ENCODE results near the gene PRKCSH. TPM values are rescaled to one million over a fixed set of nuclear protein-coding genes. Genes with fewer than 3 reads are reported as not detected.

Gene PRKCSH
- total RNA-seq, 1 experiment from 2014 or later = 257 TPM

- intact Hi-C loops (cut with micrococcal nuclease) = no loop called here
- H3K4me3 Mint-ChIP-seq (ENCODE audit: unreplicated experiment) = no peak overlapping the region
- H3K27me3 Mint-ChIP-seq (ENCODE audit: insufficient read depth, unreplicated experiment) = no peaks in the 10 kb centered on the region
- no peaks in the 10 kb centered on the region for H3K36me3 Mint-ChIP-seq (ENCODE audit: insufficient read depth, unreplicated experiment)
- BruUV-seq (replicated peaks) = no TSS peak
- H3K27ac Mint-ChIP-seq (ENCODE audit: low read depth, unreplicated experiment) = no peak overlapping the region
- POLR2A ChIA-PET = interaction anchor here (0.7 kb wide), 1 partner anchor 62 kb away, joined by 3 read pairs; no protein-coding TSS in a partner anchor
- DNase-seq (ENCODE audit: unreplicated experiment) = no peak
- CTCF ChIA-PET = no interaction called here
- no peak for TF ChIP-seq CTCF (IDR thresholded peaks at IDR 0.05; ENCODE audit: unreplicated experiment)
- no peaks in the 10 kb centered on the region for H3K9me3 Mint-ChIP-seq (ENCODE audit: unreplicated experiment)
- H3K4me1 Mint-ChIP-seq (ENCODE audit: insufficient read depth, unreplicated experiment) = no peaks in the 10 kb centered on the region
These were observed 43.0 kb downstream of the PRKCSH start for GRCh38 chr19:11478167-11479089.

- DNase-seq (ENCODE audit: unreplicated experiment) = no peak
- H3K4me1 Mint-ChIP-seq (ENCODE audit: insufficient read depth, unreplicated experiment) = no peaks in the 10 kb centered on the region
- POLR2A ChIA-PET = no interaction called here
- no peaks in the 10 kb centered on the region for H3K36me3 Mint-ChIP-seq (ENCODE audit: insufficient read depth, unreplicated experiment)
- no TSS peak for BruUV-seq (replicated peaks)
- no peaks in the 10 kb centered on the region for H3K27me3 Mint-ChIP-seq (ENCODE audit: insufficient read depth, unreplicated experiment)
- TF ChIP-seq CTCF (IDR thresholded peaks at IDR 0.05; ENCODE audit: unreplicated experiment) = no peak
- H3K27ac Mint-ChIP-seq (ENCODE audit: low read depth, unreplicated experiment) = no peak overlapping the region
- no peaks in the 10 kb centered on the region for H3K9me3 Mint-ChIP-seq (ENCODE audit: unreplicated experiment)
- intact Hi-C loops (cut with micrococcal nuclease) = no loop called here
- CTCF ChIA-PET = no interaction called here
- no peak overlapping the region for H3K4me3 Mint-ChIP-seq (ENCODE audit: unreplicated experiment)
These were observed 43.9 kb downstream of the PRKCSH start for GRCh38 chr19:11479090-11479897.

GRCh38 chr19:11479898-11480714, 44.7 kb downstream of the PRKCSH start:
- intact Hi-C loops (cut with micrococcal nuclease) = no loop called here
- H3K9me3 Mint-ChIP-seq (ENCODE audit: unreplicated experiment) = no peaks in the 10 kb centered on the region
- no TSS peak for BruUV-seq (replicated peaks)
- H3K36me3 Mint-ChIP-seq (ENCODE audit: insufficient read depth, unreplicated experiment) = no peaks in the 10 kb centered on the region
- CTCF ChIA-PET = interaction anchor here (0.6 kb wide), 1 partner anchor 343 kb away, joined by 3 read pairs; no protein-coding TSS in a partner anchor
- no peaks in the 10 kb centered on the region for H3K27me3 Mint-ChIP-seq (ENCODE audit: insufficient read depth, unreplicated experiment)
- POLR2A ChIA-PET = no interaction called here
- TF ChIP-seq CTCF (IDR thresholded peaks at IDR 0.05; ENCODE audit: unreplicated experiment) = no peak
- no peak overlapping the region for H3K4me3 Mint-ChIP-seq (ENCODE audit: unreplicated experiment)
- no peak overlapping the region for H3K27ac Mint-ChIP-seq (ENCODE audit: low read depth, unreplicated experiment)
- H3K4me1 Mint-ChIP-seq (ENCODE audit: insufficient read depth, unreplicated experiment) = peaks cover 3% of the 10 kb centered on the region
- DNase-seq (ENCODE audit: unreplicated experiment) = no peak

Data from MCF 10A (cell line).